Kidney (tissue), 14 donors: ENCODE measurements around the gene DICER1. TPM values are rescaled to one million over a fixed set of nuclear protein-coding genes. Genes with fewer than 3 reads are reported as not detected.
A peak's percentile ranks its signal among the peaks of the same experiment; 100 is the strongest.

ENCODE experiments used
- DNase-seq, 5 donors: peaks; one replicate each; pipeline ENCODE4 v3.0.0-alpha.2; 2013 to 2020
- FAIRE-seq: peaks from 2 replicates; lab custom pipeline; 2012; peaks lifted over from hg19 to GRCh38; lab: Jason Lieb, UNC
- H3K27ac ChIP-seq, 2 donors: one replicate each; pipeline ENCODE4 v1.7.0; 2013; ENCODE audit warnings: low read depth in 2 of 2, low read length in 2 of 2, inconsistent platforms in 1 of 2
- H3K27me3 ChIP-seq: one replicate; pipeline ENCODE4 v1.7.1; 2013; ENCODE audit warnings: low read length, inconsistent platforms; ENCODE audit not compliant: control insufficient read depth, insufficient read depth
- H3K36me3 ChIP-seq, 3 donors: one replicate each; pipeline versions ENCODE4 v1.7.0 to v1.7.1; 2013; ENCODE audit warnings: low read length in 3 of 3, control low read depth in 1 of 3, inconsistent platforms in 1 of 3; ENCODE audit not compliant: insufficient read depth in 3 of 3, control insufficient read depth in 2 of 3
- H3K4me1 ChIP-seq, 3 donors: one replicate each; pipeline versions ENCODE4 v1.7.0 to v1.7.1; 2013; ENCODE audit warnings: low read length in 3 of 3, inconsistent platforms in 1 of 3, low read depth in 1 of 3; ENCODE audit not compliant: control insufficient read depth in 2 of 3, insufficient read depth in 2 of 3
- H3K4me3 ChIP-seq, 3 donors: one replicate each; pipeline versions ENCODE4 v1.7.0 to v1.8.1; 2013; ENCODE audit warnings: low read length in 3 of 3, control low read depth in 1 of 3, inconsistent platforms in 1 of 3
- H3K9ac ChIP-seq, 3 donors: one replicate each; pipeline versions ENCODE4 v1.7.0 to v1.7.1; 2013; ENCODE audit warnings: low read length in 3 of 3, control low read depth in 1 of 3, inconsistent platforms in 1 of 3
- H3K9me3 ChIP-seq, 3 donors: one replicate each; pipeline versions ENCODE4 v1.7.0 to v1.7.1; 2013; ENCODE audit warnings: low read length in 3 of 3, control low read depth in 1 of 3, inconsistent platforms in 1 of 3; ENCODE audit not compliant: control insufficient read depth in 2 of 3, insufficient read depth in 1 of 3
- CTCF ChIP-seq: IDR thresholded peaks from 3 replicates; pipeline ENCODE4 v1.5.1; 2012; ENCODE audit warnings: mild to moderate bottlenecking, moderate library complexity, borderline replicate concordance; ENCODE audit not compliant: insufficient read depth; ENCODE audit errors: extremely low read depth
- intact Hi-C: fragments of 100-400 bp; cut with DNase I; formaldehyde crosslinking; loops from one replicate; pipeline ENCODE4 v1.11.1; 2022
- microRNA-seq: library from miRNA; unstranded; fragments of <30 nt; microRNA quantifications from one replicate; pipeline ENCODE4 v1.2.0, GENCODE V29; 2020
- polyA plus RNA-seq: library from polyadenylated mRNA; stranded (reverse); fragments of 350-450 nt; fragmentation: Illumina TruSeq; extraction: RNeasy Lipid Tissue Mini Kit (QIAGEN cat#74804); gene quantifications from one replicate; pipeline ENCODE4 v1.2.3, GENCODE V29; 2014; ENCODE audit warnings: low read depth, low replicate concordance; ENCODE audit not compliant: insufficient read depth
- total RNA-seq: library from RNA; stranded (reverse); fragmentation: NEBNext Ultra II Directional; extraction: Animal tissue kit (Norgen Biotek cat#: 25700); gene quantifications from one replicate; pipeline ENCODE4 v1.2.1, GENCODE V29; 2021
- donor health status: control.
- donor health status: control.
- donor health status: control.
- donor health status: control.
- donor health status: control.
- donor health status: DM: yes; HTN: yes; CAD: no.
- donor health status: Normal renal cell carcinoma (clear cell type).

DICER1 gene
- total and polyA plus RNA-seq, 2 donors from 2014 or later, result 6.0 to 83.6 TPM

- Histone ChIP-seq H3K9ac (no peak overlapping the region), H3K36me3 (no peaks in the 10 kb centered on the region), H3K27me3 (no peaks in the 10 kb centered on the region), H3K27ac (no peak overlapping the region), H3K4me3 (no peak overlapping the region), H3K4me1 (no peaks in the 10 kb centered on the region), H3K9me3 (no peaks in the 10 kb centered on the region)
- DNase-seq (peak in 2 of 5 donors; percentile 5 to 15), FAIRE-seq (no peak)
- intact Hi-C loops, result no loop called here
- TF ChIP-seq CTCF, result no peak
These were observed 118.6 kb downstream of the DICER1 start for GRCh38 chr14:95038521-95039250.

GRCh38 chr14:95037273-95037672, 120.1 kb downstream of the DICER1 start:
- no peaks in the 10 kb centered on the region for H3K27me3 ChIP-seq
- no peaks in the 10 kb centered on the region for H3K9me3 ChIP-seq
- DNase-seq, result peak in 2 of 5 donors; percentile 2 to 30
- no peaks in the 10 kb centered on the region for H3K4me1 ChIP-seq
- FAIRE-seq, result no peak
- H3K4me3 ChIP-seq, result no peak overlapping the region
- no peaks in the 10 kb centered on the region for H3K36me3 ChIP-seq
- no peak overlapping the region for H3K27ac ChIP-seq
- no peak overlapping the region for H3K9ac ChIP-seq
- TF ChIP-seq CTCF, result no peak
- intact Hi-C loops, result no loop called here

Small RNA genes lying within 50 kb of the gene (microRNA-seq; reads per million reads assigned to microRNA genes)
- 1.7 reads per million for gene MIR3173

Other genes starting within 250 kb of the DICER1 start
- 151 TPM for gene CLMN, start 162.4 kb upstream of the DICER1 start, total RNA-seq
- 33.1 TPM for gene CLMN, start 162.4 kb upstream of the DICER1 start, polyA plus RNA-seq